Breast epithelium (tissue), 3 donors: Measurements from ENCODE around the gene SIL1.

Experiments used
- POLR2A ChIP-seq: fragments of 450-650 bp; IDR thresholded peaks from one replicate; pipeline ENCODE4 v1.6.1; 2016; ENCODE audit warnings: antibody characterized with exemption, mild to moderate bottlenecking, moderate library complexity
- POLR2AphosphoS5 ChIP-seq, 3 donors: sonication (generic); formaldehyde crosslinking; IDR thresholded peaks; one replicate each; pipeline ENCODE4 v1.6.1; 2017; ENCODE audit warnings: antibody characterized with exemption in 3 of 3
- TF ChIP-seq, protein P1 (sequence below), 3 donors: fragments of 450-650 bp; IDR thresholded peaks; one replicate each; pipeline ENCODE4 v1.5.1; 2016 to 2017; ENCODE audit warnings: antibody characterized with exemption in 3 of 3, mild to moderate bottlenecking in 3 of 3, moderate library complexity in 3 of 3

DNA sequence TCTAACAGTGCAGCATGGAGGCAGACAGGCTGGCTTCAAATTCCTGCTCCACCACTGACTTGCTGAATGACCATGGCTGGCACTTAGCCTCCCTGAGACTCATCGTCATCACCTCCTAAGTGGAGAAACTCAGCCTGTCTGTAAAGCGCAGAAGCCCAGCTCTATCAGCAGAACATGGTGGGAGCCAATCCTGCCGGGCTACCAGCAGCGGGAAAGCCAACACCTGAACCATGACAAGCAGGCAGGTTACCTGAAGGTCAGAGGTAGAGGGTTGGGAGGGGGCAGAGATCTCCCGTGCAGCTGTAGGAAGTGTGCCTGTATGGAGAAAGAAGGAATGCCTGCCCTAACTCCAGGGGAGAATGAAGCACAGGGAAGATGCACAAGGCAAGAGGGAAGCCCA lies 250.4 kb downstream of the SIL1 start:
- TF ChIP-seq, protein P1, sequence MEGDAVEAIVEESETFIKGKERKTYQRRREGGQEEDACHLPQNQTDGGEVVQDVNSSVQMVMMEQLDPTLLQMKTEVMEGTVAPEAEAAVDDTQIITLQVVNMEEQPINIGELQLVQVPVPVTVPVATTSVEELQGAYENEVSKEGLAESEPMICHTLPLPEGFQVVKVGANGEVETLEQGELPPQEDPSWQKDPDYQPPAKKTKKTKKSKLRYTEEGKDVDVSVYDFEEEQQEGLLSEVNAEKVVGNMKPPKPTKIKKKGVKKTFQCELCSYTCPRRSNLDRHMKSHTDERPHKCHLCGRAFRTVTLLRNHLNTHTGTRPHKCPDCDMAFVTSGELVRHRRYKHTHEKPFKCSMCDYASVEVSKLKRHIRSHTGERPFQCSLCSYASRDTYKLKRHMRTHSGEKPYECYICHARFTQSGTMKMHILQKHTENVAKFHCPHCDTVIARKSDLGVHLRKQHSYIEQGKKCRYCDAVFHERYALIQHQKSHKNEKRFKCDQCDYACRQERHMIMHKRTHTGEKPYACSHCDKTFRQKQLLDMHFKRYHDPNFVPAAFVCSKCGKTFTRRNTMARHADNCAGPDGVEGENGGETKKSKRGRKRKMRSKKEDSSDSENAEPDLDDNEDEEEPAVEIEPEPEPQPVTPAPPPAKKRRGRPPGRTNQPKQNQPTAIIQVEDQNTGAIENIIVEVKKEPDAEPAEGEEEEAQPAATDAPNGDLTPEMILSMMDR (IDR thresholded peaks at IDR 0.05) = no peak
- no peak for TF ChIP-seq POLR2A
- TF ChIP-seq POLR2AphosphoS5 (IDR thresholded peaks at IDR 0.05) = no peak
